Mammary microvascular endothelial cell (primary cell): ENCODE results near the gene VAT1L. TPM values are rescaled to one million over a fixed set of nuclear protein-coding genes. Genes with fewer than 3 reads are reported as not detected.

ENCODE experiments used
- total RNA-seq: library from RNA; depleted of rRNA; stranded (reverse); fragments of >200 nt; gene quantifications from 2 replicates; pipeline ENCODE4 v1.2.3, GENCODE V29; 2015

Gene VAT1L, protein sequence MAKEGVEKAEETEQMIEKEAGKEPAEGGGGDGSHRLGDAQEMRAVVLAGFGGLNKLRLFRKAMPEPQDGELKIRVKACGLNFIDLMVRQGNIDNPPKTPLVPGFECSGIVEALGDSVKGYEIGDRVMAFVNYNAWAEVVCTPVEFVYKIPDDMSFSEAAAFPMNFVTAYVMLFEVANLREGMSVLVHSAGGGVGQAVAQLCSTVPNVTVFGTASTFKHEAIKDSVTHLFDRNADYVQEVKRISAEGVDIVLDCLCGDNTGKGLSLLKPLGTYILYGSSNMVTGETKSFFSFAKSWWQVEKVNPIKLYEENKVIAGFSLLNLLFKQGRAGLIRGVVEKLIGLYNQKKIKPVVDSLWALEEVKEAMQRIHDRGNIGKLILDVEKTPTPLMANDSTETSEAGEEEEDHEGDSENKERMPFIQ
- 5.1 and 5.5 TPM in 2 replicates for total RNA-seq

GRCh38 chr16:77788181-77789084, at the start of gene VAT1L:
VAT1L (plus strand) TSS chr16:77788564; CDS start chr16:77788683, 119 bp downstream.

DNA sequence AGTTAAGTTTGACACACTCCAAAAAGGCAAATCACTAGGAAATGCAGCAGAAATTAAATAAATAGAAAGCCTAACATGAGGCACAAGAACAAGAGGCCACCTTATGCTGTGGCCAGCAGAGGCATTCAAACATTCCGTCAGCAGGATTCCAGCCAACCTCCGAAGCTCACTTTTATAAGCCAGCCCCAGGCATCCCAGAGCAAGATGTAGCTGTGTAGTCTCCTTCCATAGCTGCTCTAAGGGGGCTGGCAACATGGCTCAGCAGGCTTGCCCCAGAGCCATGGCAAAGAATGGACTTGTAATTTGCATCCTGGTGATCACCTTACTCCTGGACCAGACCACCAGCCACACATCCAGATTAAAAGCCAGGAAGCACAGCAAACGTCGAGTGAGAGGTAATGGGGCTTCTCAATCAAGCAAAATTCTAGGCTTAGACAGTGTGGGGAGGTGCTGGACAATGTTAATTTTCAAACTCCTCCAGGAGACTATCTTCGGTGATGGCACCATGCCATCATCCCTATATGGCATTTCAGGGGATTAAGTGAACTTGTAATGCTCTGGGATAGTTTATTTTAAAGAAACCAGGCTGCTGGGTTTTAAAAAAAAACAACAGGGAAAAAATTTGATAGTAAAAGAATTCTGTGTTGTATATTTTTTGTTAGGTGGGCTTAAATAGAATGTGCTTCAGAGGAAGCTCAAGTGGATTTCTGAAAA, 234.1 kb downstream of the VAT1L start, which contains the start of gene CLEC3A:
Gene CLEC3A, plus strand, starts transcription at position 202 of the 714 bp plus-strand sequence. Its CDS starts 79 bp downstream, at position 281.

Other genes with a start within 250 kb of the VAT1L start
- gene NUDT7, start 66.0 kb upstream of the VAT1L start, total RNA-seq: 4.3 and 6.5 TPM in 2 replicates
- gene CLEC3A, start 234.0 kb downstream of the VAT1L start, total RNA-seq: not detected in 2 replicates